Measurements from ENCODE around the gene PTPRN. TPM values are rescaled to one million over a fixed set of nuclear protein-coding genes. Genes with fewer than 3 reads are reported as not detected.

The PTPRN gene
- total RNA-seq, 4 donors from 2014 or later = not detected

GRCh38 chr2:219250049-219250781 is 59.0 kb downstream of the PTPRN start:
- Histone ChIP-seq H3K4me3 (peak overlapping the region in 1 of 4 donors; percentile 24), H3K4me1 (peaks cover 0 to 73% (median 42%) of the 10 kb centered on the region in 4 donors)

GRCh38 chr2:219249203-219249980 is 59.8 kb downstream of the PTPRN start:
- Histone ChIP-seq H3K4me1 (peaks cover 0 to 71% (median 40%) of the 10 kb centered on the region in 4 donors), H3K36me3 (peaks cover 0 to 33% (median 0%) of the 10 kb centered on the region in 3 donors), H3K27me3 (peaks cover 0 to 14% of the 10 kb centered on the region in 2 donors), H3K9me3 (no peaks in the 10 kb centered on the region), H3K4me3 (peak overlapping the region in 1 of 4 donors; percentile 24), H3K27ac (peak overlapping the region; percentile 38 to 84 (median 82))
- peak; percentile 35 to 40 for DNase-seq (ENCODE audit: low spot score in 2 of 2)
- 26 to 27% methylated on average over 7 of the region's 7 CpGs for WGBS, 2 donors
- no peak for TF ChIP-seq CTCF (IDR thresholded peaks at IDR 0.05)
- no peak for TF ChIP-seq POLR2A (IDR thresholded peaks at IDR 0.05)
- peak; percentile 59 to 66 for TF ChIP-seq EP300 (IDR thresholded peaks at IDR 0.05)

More at GRCh38 chr2:219250049-219250781, 59.0 kb downstream of the PTPRN start:
- peak overlapping the region in 3 of 4 donors; percentile 80 to 84 (median 84) for H3K27ac ChIP-seq
- no peaks in the 10 kb centered on the region for H3K9me3 ChIP-seq
- no peak for DNase-seq (ENCODE audit: low spot score in 2 of 2)
- peaks cover 0 to 20% of the 10 kb centered on the region in 2 donors for H3K27me3 ChIP-seq
- peaks cover 0 to 33% (median 0%) of the 10 kb centered on the region in 3 donors for H3K36me3 ChIP-seq
- 84 to 87% methylated on average over 19 to 22 of the region's 22 CpGs for whole genome bisulfite sequencing, 2 donors
- TF ChIP-seq POLR2A (IDR thresholded peaks at IDR 0.05) (no peak), EP300 (IDR thresholded peaks at IDR 0.05) (no peak), CTCF (IDR thresholded peaks at IDR 0.05) (no peak)

- Histone ChIP-seq H3K27ac (peak overlapping the region; percentile 38 to 84 (median 82)), H3K27me3 (peaks cover 0 to 8% of the 10 kb centered on the region in 2 donors), H3K4me3 (peak overlapping the region in 1 of 4 donors; percentile 24), H3K36me3 (peaks cover 0 to 33% (median 0%) of the 10 kb centered on the region in 3 donors), H3K9me3 (no peaks in the 10 kb centered on the region), H3K4me1 (peaks cover 0 to 70% (median 36%) of the 10 kb centered on the region in 4 donors)
- no peak for DNase-seq (ENCODE audit: low spot score in 2 of 2)
- TF ChIP-seq EP300 (IDR thresholded peaks at IDR 0.05) (no peak), POLR2A (IDR thresholded peaks at IDR 0.05) (no peak), CTCF (IDR thresholded peaks at IDR 0.05) (no peak)
- 80 to 83% methylated on average over 2 of the region's 2 CpGs for WGBS, 2 donors
Observed at GRCh38 chr2:219248845-219249202, 60.4 kb downstream of the PTPRN start.

- no peak overlapping the region for H3K4me3 ChIP-seq
- WGBS, 2 donors = 85 to 89% methylated on average over 17 of the region's 17 CpGs
- H3K27ac ChIP-seq = peak overlapping the region in 3 of 4 donors; percentile 80 to 84 (median 84)
- DNase-seq (ENCODE audit: low spot score in 2 of 2) = no peak
- peaks cover 0 to 33% (median 0%) of the 10 kb centered on the region in 3 donors for H3K36me3 ChIP-seq
- TF ChIP-seq POLR2A (IDR thresholded peaks at IDR 0.05) (no peak), CTCF (IDR thresholded peaks at IDR 0.05) (no peak), EP300 (IDR thresholded peaks at IDR 0.05) (no peak)
- H3K27me3 ChIP-seq = no peaks in the 10 kb centered on the region
- H3K4me1 ChIP-seq = peaks cover 0 to 61% (median 33%) of the 10 kb centered on the region in 4 donors
- no peaks in the 10 kb centered on the region for H3K9me3 ChIP-seq
Observed at GRCh38 chr2:219247678-219248642, 61.2 kb downstream of the PTPRN start.

Measured in tibial nerve (tissue), 4 donors.